ENCODE measurements around the gene SMURF1.

Gene SMURF1

DNA sequence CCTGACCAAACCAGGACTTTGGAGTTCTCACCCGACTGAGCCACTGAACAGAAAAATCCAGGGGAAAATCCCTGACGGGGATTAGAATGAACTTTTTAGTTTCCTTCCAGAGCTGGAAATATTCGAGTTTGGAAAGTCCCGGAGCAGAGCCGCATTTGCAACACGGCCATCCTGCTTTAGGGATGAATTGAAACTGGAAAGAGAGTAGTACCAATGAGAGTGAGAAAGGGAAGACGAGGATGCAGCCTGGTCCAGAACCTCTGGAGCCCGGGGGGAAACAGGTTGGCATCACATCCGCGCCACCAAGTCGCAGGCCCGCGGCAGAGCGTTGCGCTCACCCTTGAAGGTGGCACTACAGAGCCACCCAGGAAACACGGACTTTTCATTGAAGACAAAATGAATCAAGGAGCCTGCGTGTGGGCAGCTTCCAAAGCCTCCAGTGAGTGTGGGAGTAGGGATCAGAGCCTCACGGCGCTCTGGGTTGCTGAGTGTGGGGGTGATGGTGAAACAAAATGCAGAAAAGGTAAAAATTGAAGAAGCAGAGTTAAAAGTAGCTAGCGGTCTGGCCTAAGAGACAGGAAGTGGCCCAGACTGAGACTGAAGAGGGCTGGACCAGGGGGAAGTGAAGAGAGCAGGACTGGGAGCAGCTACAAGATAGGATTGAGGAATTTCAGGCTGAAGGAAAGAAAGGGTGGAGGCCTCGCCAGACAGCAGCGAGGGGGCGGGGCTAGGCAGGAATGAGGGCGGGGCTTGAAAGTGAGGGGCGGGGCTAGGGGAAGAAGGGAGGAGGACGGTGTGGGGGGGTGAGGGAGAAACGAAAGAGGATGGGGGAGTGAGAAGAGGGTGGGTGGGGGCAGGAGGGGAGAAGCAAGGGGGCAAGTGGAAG lies 1.8 kb downstream of the SMURF1 start:
- DNase-seq (ENCODE audit: low read depth in 1 of 2, low spot score in 1 of 2) = peak; percentile 40 to 53

DNA sequence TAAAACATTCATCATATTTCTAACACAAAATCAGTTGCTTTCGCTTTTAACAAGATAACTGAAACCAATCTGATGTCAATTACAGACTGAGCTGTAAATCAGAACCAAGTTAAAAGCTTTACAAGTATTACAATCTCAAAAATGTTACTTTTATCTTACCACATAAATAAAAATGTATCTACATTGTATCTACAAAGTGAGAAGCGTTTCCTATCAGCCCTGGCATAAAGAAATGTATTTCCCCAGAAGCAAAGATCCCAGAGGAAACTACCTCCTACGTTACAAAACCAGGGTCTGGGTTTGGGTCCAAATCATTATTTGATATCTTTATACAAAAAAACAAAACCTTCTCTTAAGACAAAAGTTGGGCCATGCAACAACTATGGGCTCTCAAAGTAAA lies 2.6 kb downstream of the SMURF1 start:
- DNase-seq (ENCODE audit: low read depth in 1 of 2, low spot score in 1 of 2) = no peak

DNA sequence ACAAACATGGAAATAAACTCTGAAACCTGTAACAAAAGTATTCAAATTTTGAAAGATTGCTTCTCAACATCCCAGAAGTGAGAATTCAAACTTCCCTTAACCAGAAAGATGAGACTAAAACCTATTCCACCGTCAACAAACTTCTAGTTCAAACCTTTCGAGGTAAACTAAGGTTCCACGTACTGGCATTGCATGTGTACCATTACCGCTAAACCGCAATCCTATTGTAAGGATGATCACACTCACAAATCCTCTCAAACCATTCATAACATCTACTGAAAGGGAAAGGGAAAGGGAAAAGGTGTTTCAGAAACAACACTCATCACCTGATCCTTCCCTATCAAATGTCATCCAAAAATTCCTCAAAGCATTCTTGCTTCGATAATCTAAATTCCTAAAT lies 3.1 kb downstream of the SMURF1 start:
- no peak for DNase-seq (ENCODE audit: low read depth in 1 of 2, low spot score in 1 of 2)

DNA sequence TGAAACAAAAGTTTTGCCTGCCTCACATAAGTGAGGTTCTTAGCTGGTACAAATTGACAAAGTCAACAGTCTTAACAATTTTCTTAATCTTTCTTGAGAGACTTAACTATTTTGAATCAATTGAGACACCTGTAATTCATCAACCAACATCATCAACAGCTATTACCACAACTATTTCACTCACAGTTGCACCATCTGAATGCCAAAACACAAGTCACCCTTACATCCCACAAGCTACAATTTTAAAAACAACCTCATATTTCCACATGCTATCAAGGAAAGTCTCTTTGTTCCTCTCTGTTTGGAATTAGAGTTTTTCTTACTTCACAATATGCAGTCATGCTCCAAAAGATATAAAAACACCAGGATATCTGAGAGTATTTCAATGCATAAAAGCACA lies 4.9 kb downstream of the SMURF1 start:
- no peak for DNase-seq (ENCODE audit: low read depth in 1 of 2, low spot score in 1 of 2)

DNA sequence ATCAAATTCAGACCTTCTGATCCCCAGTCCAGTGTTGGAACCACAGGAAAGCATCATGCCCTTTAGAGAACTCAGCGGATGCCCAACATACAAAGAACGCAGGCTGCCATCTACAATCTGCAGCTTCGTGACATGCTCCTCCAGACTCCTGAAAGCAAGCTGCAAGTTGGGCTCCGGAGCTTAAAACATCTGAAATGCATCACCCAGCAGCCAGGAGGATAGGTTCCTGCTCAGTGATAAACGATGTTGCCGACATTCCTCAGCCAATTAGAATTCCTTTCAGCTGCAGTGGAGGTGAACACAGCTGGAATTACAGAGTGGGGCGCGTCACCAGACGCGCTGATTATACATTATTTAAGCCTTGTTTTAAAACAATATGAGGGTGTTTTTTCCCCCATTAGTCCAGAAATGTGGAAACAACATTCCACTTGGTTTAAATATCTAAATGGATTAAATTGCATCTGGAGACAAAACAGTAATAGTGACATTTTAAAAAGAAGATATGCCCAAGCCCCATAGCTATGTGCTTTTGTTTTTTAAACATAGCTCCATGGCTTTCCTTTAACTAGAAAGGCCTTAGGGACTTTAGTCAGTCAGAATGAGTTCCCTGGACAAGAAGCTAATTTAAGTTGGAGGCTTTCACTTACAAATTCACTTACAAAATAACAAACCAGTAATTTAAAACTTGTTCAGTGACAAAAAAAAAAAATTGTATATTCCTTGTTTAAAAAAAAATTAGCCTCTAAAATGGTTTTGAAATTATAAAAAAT lies 6.3 kb downstream of the SMURF1 start:
- no peak for DNase-seq (ENCODE audit: low read depth in 1 of 2, low spot score in 1 of 2)

DNA sequence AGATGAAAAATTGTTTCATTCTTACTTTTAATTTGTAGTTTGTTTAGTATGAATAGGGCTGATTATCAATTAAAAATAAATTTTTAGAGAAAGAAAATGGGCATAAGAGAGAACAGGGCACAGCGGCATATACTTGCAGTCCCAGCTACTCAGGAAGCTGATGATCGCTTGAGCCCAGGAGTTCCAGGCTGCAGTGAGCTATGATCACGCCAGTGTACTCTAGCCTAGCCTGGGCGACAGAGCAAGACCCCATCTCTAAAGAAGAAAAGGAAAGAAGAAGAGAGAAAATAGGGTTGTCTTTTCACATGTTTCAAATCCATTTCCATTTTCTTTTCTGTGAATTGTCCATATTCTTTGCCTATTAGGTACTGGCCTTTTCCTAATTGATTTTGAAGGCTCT lies 8.0 kb downstream of the SMURF1 start:
- no peak for DNase-seq (ENCODE audit: low read depth in 1 of 2, low spot score in 1 of 2)

DNA sequence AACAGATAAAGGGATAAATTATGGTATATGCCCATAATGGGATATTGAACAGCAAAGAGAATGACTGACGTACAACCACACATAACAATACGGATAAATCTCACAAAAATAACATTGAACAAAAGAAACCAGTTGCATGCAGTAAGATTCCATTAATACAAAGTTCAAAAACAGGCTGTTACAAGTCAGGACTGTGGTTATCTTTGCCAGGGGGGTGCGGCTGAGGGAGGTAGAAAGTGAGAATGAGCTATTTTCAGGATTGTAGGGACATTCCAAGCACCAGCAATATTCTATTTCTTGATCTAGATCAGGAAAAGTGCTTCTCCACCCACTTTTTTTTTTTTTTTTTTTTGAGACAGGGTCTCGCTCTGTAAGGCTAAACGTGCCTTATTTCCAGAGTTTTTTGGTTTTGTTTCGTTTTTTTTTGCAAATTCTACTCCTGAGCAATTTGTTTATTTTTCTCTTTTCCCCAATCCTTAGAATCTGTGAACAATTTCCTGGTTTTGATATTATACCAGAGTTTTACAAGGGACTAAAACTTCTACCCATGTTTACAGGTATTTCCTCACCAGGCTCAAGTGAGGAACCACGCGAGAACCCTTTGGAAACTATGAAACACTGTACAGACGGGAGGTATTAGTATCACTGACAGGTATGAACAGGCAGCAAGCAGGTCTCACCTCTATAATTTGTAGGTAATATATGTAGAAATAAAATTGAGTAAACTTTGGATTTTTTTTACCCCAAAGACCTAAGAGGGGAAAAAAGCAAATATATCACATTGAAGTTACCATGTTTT lies 9.9 kb downstream of the SMURF1 start:
- DNase-seq (ENCODE audit: low read depth in 1 of 2, low spot score in 1 of 2) = no peak

DNA sequence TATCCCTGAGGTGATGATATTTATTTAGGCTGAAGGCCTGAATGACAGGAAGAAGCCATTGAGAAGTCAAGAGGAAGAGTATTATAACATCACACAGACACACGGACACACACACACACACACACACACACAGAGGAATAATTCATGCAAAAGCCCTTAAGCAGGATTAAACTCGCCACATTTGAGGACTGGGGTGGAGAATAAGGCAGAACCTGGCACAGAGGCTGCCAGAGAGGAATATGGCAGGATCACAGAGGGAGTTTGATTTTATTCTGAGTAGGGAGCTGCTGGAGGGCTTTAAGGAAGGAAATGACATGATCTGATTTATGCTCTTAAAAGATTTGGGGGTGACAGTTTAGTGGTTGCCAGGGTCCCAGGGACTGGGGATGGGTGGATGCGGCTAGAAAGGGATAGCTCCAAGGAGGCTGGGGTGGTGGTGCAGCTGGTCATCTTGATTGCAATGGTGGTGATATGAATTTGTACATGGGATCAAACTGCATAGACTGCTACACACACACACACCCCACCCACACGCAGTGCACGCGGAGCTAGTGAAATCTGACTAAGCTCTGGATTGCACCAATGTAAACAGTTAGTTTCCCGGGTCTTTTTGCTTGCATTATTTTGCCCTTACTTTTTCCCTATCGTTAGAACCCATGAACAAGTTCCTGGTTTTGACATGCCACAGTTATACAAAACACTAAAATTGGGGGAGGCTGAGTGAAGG lies 11.2 kb downstream of the SMURF1 start:
- DNase-seq (ENCODE audit: low read depth in 1 of 2, low spot score in 1 of 2) = no peak

DNA sequence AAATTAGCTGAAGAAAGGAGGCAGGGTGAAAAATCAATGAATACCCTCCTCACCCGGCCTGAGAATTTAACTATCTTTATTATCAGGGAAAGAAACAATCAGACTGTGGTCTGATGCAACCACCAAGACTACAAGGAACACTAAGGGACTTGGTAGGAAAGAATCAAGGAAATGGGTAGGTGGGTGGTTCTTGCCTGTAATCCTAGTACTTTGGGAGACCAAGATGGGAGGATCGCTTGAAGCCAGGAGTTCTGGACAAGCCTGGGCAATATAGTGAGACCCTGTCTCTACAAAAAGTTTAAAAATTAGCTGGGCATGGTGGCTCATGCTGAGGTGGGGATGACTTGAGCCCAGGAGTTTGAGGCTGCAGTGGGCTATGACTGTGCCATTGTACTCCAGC lies 12.6 kb downstream of the SMURF1 start:
- DNase-seq (ENCODE audit: low read depth in 1 of 2, low spot score in 1 of 2) = no peak

DNA sequence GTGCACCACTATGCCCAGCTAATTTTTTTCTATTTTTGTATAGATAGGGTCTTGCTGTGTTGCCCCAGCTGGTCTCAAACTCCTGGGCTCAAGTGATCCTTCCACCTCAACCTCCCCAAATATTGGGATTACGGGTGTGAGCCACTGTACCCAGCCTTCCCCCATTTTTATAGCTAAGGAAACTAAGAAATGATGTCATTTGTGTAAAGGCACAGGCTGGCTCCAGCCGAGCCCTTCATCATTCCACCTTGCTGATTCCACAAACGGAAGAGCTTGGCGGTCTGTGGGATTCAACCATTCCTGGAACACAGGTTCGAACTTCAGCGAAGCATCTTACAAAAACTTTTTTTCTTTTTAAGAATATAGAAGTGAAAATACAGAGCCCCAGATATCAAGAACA lies 14.4 kb downstream of the SMURF1 start:
- DNase-seq (ENCODE audit: low read depth in 1 of 2, low spot score in 1 of 2) = no peak

DNA sequence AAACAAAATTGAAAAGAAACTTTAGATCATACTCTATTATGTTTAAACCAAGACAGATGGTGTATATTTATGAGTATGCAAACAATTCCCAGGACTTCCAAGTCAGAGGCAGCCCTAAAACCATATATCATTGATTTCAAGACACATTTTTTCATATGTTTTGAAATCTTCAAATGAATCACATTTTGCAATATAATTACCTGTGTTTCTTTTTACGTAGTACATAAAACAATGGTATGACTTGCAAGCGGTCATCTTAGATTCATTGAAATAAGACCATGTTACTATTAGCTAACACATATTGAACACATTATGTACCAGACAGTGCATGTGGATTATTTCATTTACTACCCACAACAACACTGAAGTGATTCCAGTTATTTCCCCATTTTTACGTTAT lies 14.9 kb downstream of the SMURF1 start:
- no peak for DNase-seq (ENCODE audit: low read depth in 1 of 2, low spot score in 1 of 2)

DNA sequence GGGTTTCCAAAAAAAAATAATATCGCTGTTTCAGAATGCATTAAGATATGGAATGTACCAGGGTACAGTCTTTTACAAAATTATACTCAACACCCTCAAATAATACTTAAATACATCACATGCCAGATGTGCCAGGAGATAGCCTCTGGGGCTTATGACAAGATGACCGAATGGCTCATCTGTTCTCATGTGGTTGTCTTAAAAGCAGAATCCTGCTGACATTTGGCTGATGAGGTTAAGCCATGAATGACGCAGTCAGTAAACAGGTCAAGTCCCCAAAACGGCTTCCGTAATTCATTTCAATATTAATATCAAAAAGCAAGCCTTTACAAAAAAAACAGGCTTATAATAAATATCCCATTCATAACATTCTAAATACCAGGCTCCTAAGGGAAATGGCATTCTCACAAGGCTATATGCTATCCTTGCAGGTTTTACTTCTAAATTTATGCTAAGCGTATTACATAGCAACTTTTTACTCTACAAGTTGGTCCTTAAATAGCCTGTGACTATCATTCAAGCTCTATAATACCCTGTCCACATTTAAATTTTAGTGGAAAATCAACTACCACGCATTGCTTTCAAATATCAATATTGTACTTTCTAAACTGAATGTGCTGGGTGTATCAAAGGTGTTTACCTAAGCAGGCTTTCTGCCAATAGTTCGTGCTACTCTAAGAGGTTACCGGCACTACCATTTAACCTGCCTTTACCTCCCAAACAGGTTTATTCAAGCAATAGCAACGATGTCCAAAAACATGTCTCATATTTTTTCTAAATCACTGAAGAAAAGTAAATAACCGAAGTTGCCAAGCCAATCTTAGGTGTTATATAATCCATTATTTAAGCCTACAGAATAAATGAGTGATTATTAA lies 15.6 kb downstream of the SMURF1 start:
- no peak for DNase-seq (ENCODE audit: low read depth in 1 of 2, low spot score in 1 of 2)

DNA sequence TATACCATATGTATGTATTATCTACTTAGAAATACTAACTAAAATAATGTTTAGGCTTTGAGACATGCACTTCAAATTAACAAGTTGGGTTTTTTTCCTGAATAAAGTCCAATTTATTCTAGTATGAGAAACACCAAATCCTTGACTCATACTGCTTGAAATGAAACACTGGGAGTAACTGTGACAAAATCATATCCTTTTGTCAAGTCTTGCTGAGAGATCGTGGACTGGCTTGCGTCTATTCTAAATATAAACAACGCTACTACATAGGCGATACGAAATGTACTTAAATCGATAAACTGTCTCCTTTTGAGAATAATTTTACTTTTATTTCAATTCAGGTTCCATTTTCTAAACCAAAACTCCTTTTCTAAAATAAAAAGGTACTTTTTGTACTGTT lies 16.3 kb downstream of the SMURF1 start:
- no peak for DNase-seq (ENCODE audit: low read depth in 1 of 2, low spot score in 1 of 2)

DNA sequence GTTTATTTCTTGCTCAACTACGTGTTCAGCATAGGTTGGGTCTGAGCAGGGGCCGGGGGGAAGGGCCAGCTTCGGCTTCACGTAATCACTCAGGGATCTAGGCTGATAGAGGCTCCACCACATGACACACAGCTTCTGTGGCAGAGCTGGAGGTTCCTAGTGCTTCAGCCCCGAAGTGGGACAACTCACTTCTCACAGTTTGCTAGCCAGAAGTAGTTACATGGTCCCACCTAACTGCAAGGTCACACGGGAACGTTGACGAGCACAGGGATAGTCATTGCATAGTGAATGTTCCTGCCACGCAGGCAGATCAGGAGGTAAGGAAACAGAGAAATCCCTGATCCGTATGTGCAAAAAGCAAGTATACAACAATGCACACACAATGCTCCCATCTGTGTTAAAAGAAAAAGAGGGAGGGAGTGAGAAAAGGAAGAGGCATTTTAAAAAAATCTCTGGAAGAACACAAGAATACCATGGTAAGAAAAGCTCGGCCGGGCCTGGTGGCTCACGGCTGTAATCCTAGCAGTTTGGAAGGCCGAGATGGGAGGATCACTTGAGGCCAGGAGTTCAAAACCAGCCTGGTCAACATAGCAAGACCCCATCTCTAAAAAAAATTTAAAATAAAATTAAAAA lies 16.9 kb downstream of the SMURF1 start:
- no peak for DNase-seq (ENCODE audit: low read depth in 1 of 2, low spot score in 1 of 2)

DNA sequence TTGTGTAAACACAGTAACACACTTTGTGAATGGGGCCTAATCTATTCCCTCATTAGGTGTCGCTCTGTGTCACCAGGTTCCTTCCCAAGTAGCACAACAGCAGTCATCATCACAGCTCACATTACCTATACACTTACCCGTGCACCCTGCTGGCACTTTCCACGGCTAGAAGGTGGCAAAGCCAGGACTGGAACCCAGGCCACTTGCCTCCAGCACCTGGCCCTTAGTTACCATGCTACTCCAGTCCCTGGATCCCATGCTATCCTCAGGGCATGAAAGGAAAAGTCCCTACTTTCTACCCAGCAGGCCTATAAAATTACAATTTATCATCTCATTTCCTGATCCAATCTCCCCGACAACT lies 18.4 kb downstream of the SMURF1 start:
- DNase-seq (ENCODE audit: low read depth in 1 of 2, low spot score in 1 of 2) = no peak

DNA sequence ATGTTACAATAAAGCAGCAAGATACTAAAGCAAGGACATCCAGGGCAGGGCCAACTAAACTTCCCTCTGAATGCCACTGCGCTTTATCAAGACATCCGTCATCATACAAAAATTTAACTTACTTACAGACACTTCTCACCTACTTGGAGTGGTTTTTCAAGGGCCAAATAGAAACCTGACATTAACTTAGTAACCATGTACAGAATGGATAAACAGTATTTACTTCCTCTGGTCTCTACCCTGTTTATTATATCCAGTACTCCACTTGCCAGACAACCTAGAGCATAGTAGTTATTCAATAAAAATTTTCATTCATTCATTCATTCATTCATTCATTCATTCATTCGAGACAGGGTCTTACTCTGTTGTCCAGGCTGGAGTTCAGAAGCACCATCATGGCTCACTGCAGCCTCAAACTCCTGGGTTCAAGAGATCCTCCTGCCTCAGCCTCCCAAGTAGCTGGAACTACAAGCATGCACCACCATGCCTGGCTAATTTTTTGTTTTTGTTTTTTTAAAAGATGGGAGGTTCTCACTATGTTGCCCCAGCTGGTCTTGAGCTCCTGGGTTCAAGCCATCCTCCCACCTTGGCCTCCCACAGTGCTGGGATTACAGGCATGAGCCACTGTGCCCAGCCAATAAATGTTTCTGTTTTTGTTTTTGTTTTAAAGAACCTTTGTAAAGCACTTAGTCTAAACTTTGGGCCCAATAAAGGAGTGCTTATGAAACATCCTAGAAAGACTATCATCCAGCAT lies 19.0 kb downstream of the SMURF1 start:
- no peak for DNase-seq (ENCODE audit: low read depth in 1 of 2, low spot score in 1 of 2)

DNA sequence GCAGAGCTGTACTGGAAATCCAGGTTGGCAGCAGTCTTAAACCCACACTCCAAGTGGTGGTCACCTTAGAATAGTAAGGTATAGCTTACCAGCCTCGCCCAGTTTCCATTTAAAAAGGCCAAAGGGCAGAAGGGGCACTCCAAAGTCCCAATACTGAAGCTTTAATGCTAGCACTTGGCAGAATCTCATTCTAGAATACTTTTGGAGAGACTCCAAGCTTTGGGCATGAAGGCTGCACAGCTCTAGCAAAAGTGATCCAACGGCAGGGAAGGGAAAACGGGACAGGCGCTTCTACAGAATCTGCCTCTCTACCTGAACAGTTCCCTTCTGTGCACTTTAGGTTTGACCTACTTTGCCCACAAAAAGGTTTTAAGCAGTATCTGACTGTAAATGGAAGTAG lies 19.7 kb downstream of the SMURF1 start:
- no peak for DNase-seq (ENCODE audit: low read depth in 1 of 2, low spot score in 1 of 2)

DNA sequence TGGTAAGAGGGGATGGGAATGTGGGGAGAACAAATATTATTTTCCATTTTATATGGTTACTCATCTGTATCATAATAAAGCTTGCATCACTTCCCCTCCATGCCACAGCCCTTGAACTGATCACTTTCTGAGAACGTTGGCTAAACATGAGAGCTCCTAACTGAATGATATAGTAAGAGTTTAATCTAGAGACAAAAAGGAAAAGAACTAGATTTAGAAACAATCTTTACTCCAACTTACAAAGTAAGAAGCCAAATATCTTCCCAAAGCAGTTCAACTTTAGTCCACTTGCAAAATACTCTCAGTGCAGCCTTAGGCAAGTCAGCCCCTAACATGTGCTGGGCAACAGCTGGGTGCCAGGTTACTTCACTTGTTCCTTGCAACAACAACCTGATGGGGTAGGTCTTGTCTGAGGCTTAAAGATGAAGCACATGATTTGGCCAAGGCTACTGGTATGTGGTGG lies 20.3 kb downstream of the SMURF1 start:
- DNase-seq (ENCODE audit: low read depth in 1 of 2, low spot score in 1 of 2) = no peak

DNA sequence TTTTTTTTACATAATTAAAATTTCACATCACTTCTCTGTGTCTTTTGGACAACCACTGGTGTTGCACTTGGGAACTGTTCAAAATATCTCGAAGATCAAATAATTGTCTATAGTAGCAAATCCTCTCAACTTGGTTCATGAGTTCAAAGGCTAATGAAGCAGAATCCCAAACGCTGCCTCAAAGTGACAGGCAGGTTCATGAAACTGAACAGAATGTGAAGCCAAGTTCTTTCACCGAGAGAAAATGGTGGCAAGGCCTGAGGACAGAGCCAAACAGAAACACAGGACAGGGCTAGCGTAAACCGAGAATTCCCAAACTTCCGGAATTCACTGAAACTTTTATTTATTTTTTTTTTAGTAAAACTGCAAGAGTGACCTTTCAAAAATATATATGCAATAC lies 21.1 kb downstream of the SMURF1 start:
- DNase-seq (ENCODE audit: low read depth in 1 of 2, low spot score in 1 of 2) = no peak
